NCI-H226 (cell line): ENCODE data around the gene EDIL3.
A peak's percentile ranks its signal among the peaks of the same experiment; 100 is the strongest.

Source experiments
- DNase-seq: peaks from one replicate; pipeline ENCODE4 v3.0.0-alpha.2; 2015

EDIL3 gene

GRCh38 chr5:84384604-84385575 is at the start of gene EDIL3:
TSS of gene EDIL3 (minus strand) at chr5:84384880. CDS start at chr5:84384374, 506 bp downstream.
- peak; percentile 28 for DNase-seq

GRCh38 chr5:84433461-84433860 is 48.8 kb upstream of the EDIL3 start:
- peak; percentile 72 for DNase-seq

- DNase-seq = peak; percentile 60
Observed at GRCh38 chr5:84430863-84431663, 46.4 kb upstream of the EDIL3 start.

GRCh38 chr5:84430079-84430478 is 45.4 kb upstream of the EDIL3 start:
- DNase-seq = no peak

GRCh38 chr5:84425365-84425881 is 40.7 kb upstream of the EDIL3 start:
- peak; percentile 28 for DNase-seq

- DNase-seq = no peak
Observed at GRCh38 chr5:84419742-84420141, 35.1 kb upstream of the EDIL3 start.

GRCh38 chr5:84411832-84412605 is 27.3 kb upstream of the EDIL3 start:
- DNase-seq = peak; percentile 23

- DNase-seq = no peak
Observed at GRCh38 chr5:84406111-84406510, 21.4 kb upstream of the EDIL3 start.

- DNase-seq = peak; percentile 96
Observed at GRCh38 chr5:84403773-84404172, 19.1 kb upstream of the EDIL3 start.

- DNase-seq = no peak
Observed at GRCh38 chr5:84397385-84397784, 12.7 kb upstream of the EDIL3 start.

- peak; percentile 83 for DNase-seq
Observed at GRCh38 chr5:84393969-84394368, 9.3 kb upstream of the EDIL3 start.

GRCh38 chr5:84392836-84393235 is 8.2 kb upstream of the EDIL3 start:
- no peak for DNase-seq

GRCh38 chr5:84385705-84386104 is 1.0 kb upstream of the EDIL3 start:
- DNase-seq = no peak

GRCh38 chr5:84383816-84384603 is 670 bp downstream of the EDIL3 start:
- DNase-seq = peak; percentile 59

- DNase-seq = no peak
Observed at GRCh38 chr5:84383296-84383815, 1.3 kb downstream of the EDIL3 start.

- peak; percentile 34 for DNase-seq
Observed at GRCh38 chr5:84382363-84383295, 2.1 kb downstream of the EDIL3 start.

GRCh38 chr5:84381502-84382362 is 2.9 kb downstream of the EDIL3 start:
- no peak for DNase-seq

GRCh38 chr5:84379749-84380148 is 4.9 kb downstream of the EDIL3 start:
- no peak for DNase-seq

- DNase-seq = no peak
Observed at GRCh38 chr5:84378961-84379360, 5.7 kb downstream of the EDIL3 start.
